H9 (cell line): ENCODE measurements around the gene PTPRN2. TPM values are rescaled to one million over a fixed set of nuclear protein-coding genes. Genes with fewer than 3 reads are reported as not detected.

Experiments used
- DNase-seq: peaks from one replicate; pipeline ENCODE4 v3.0.0-alpha.2; 2017
- H2AFZ ChIP-seq: one replicate; pipeline ENCODE4 v1.6.1; 2013; ENCODE audit warnings: mild to moderate bottlenecking, low read length, control low read depth, moderate library complexity
- H2AK5ac ChIP-seq: 2 replicates; pipeline ENCODE4 v1.6.1; 2013; ENCODE audit warnings: low read length, control low read depth, mixed read lengths; ENCODE audit not compliant: insufficient read length
- H2BK120ac ChIP-seq: one replicate; pipeline ENCODE4 v1.6.1; 2013; ENCODE audit warnings: low read depth, mild to moderate bottlenecking, low read length, control low read depth, inconsistent platforms; ENCODE audit not compliant: poor library complexity, severe bottlenecking
- H2BK12ac ChIP-seq: 2 replicates; pipeline ENCODE4 v1.6.1; 2013; ENCODE audit warnings: low read length, control low read depth, mixed read lengths, low read depth; ENCODE audit not compliant: insufficient read length
- H2BK15ac ChIP-seq: 2 replicates; pipeline ENCODE4 v1.6.1; 2013; ENCODE audit warnings: low read depth, low read length, control low read depth
- H2BK20ac ChIP-seq: one replicate; pipeline ENCODE4 v1.6.1; 2013; ENCODE audit warnings: low read depth, mild to moderate bottlenecking, low read length, control low read depth, inconsistent platforms; ENCODE audit not compliant: poor library complexity, severe bottlenecking
- H2BK5ac ChIP-seq: 2 replicates; pipeline ENCODE4 v1.6.1; 2013; ENCODE audit warnings: low read length, control low read depth, mixed read lengths; ENCODE audit not compliant: insufficient read length
- H3K14ac ChIP-seq: 2 replicates; pipeline ENCODE4 v1.6.1; 2013; ENCODE audit warnings: low read length, control low read depth; ENCODE audit not compliant: insufficient read depth
- H3K18ac ChIP-seq: 2 replicates; pipeline ENCODE4 v1.6.1; 2013; ENCODE audit warnings: low read depth, mild to moderate bottlenecking, mixed read lengths, low read length, control low read depth; ENCODE audit not compliant: insufficient read length
- H3K23ac ChIP-seq: 2 replicates; pipeline ENCODE4 v1.6.1; 2013; ENCODE audit warnings: low read length, control low read depth, mixed read lengths, low read depth; ENCODE audit not compliant: insufficient read length
- H3K23me2 ChIP-seq: 2 replicates; pipeline ENCODE4 v1.6.1; 2013; ENCODE audit warnings: low read depth, mild to moderate bottlenecking, mixed read lengths, low read length, control low read depth; ENCODE audit not compliant: insufficient read length, poor library complexity, severe bottlenecking
- H3K27ac ChIP-seq: 2 replicates; pipeline ENCODE4 v1.5.1; 2013; ENCODE audit warnings: low read length, control low read depth, mixed read lengths, low read depth; ENCODE audit not compliant: insufficient read length
- H3K27me3 ChIP-seq: 2 replicates; pipeline ENCODE4 v1.6.1; 2013; ENCODE audit warnings: low read length, control low read depth, inconsistent platforms; ENCODE audit not compliant: insufficient read depth
- H3K4ac ChIP-seq: 2 replicates; pipeline ENCODE4 v1.6.1; 2013; ENCODE audit warnings: low read depth, mild to moderate bottlenecking, control low read depth, inconsistent platforms, low read length, moderate library complexity
- H3K4me1 ChIP-seq: 2 replicates; pipeline ENCODE4 v1.6.1; 2013; ENCODE audit warnings: low read length, control low read depth, inconsistent platforms; ENCODE audit not compliant: insufficient read depth
- H3K4me2 ChIP-seq: 2 replicates; pipeline ENCODE4 v1.6.1; 2013; ENCODE audit warnings: low read length, control low read depth, mixed read lengths; ENCODE audit not compliant: insufficient read length, insufficient read depth
- H3K56ac ChIP-seq: 2 replicates; pipeline ENCODE4 v1.6.1; 2013; ENCODE audit warnings: low read depth, mild to moderate bottlenecking, mixed read lengths, low read length, control low read depth; ENCODE audit not compliant: insufficient read length
- H3K79me1 ChIP-seq: 2 replicates; pipeline ENCODE4 v1.6.1; 2013; ENCODE audit warnings: low read depth, mild to moderate bottlenecking, moderate library complexity, low read length, control low read depth, inconsistent platforms; ENCODE audit not compliant: insufficient read depth, poor library complexity, severe bottlenecking
- H3K79me2 ChIP-seq: 2 replicates; pipeline ENCODE4 v1.6.1; 2013; ENCODE audit warnings: low read length, control low read depth, inconsistent platforms; ENCODE audit not compliant: insufficient read depth
- H3K9ac ChIP-seq: 2 replicates; pipeline ENCODE4 v1.6.1; 2013; ENCODE audit warnings: low read length, control low read depth, mixed read lengths; ENCODE audit not compliant: insufficient read length; ENCODE audit errors: extremely low read depth
- H3K9me3 ChIP-seq: one replicate; pipeline ENCODE4 v1.6.1; 2013; ENCODE audit warnings: low read depth, low read length, inconsistent platforms; ENCODE audit not compliant: control insufficient read depth
- H3T11ph ChIP-seq: one replicate; pipeline ENCODE4 v1.6.1; 2013; ENCODE audit warnings: mild to moderate bottlenecking, low read length, control low read depth, inconsistent platforms
- H4K20me1 ChIP-seq: one replicate; pipeline ENCODE4 v1.6.1; 2013; ENCODE audit not compliant: control insufficient read depth, insufficient read length, insufficient read depth
- H4K5ac ChIP-seq: 2 replicates; pipeline ENCODE4 v1.6.1; 2013; ENCODE audit warnings: low read depth, mild to moderate bottlenecking, mixed read lengths, low read length, control low read depth; ENCODE audit not compliant: insufficient read length
- H4K8ac ChIP-seq: replicated peaks from 2 replicates; pipeline ENCODE4 v1.6.1; 2013; ENCODE audit warnings: low read length, control low read depth, mixed read lengths, low read depth; ENCODE audit not compliant: insufficient read length
- H4K91ac ChIP-seq: 2 replicates; pipeline ENCODE4 v1.6.1; 2013; ENCODE audit warnings: low read depth, mild to moderate bottlenecking, moderate library complexity, mixed read lengths, low read length, control low read depth; ENCODE audit not compliant: insufficient read length
- H3K27ac Mint-ChIP-seq, 3 experiments: 2 replicates in 2 of 3; 3 replicates in 1 of 3; pipeline ENCODE4 v1.8.0; 2020 to 2021; ENCODE audit warnings: mixed read lengths in 3 of 3, mild to moderate bottlenecking in 1 of 3, moderate library complexity in 1 of 3
- H3K27me3 Mint-ChIP-seq: 2 replicates; pipeline ENCODE4 v1.8.0; 2021; ENCODE audit warnings: low read depth, mild to moderate bottlenecking, moderate library complexity, mixed read lengths
- H3K36me3 Mint-ChIP-seq, 3 experiments: 2 replicates in 2 of 3; 3 replicates in 1 of 3; pipeline ENCODE4 v1.8.0; 2020 to 2021; ENCODE audit warnings: low read depth in 3 of 3, mixed read lengths in 3 of 3; ENCODE audit not compliant: insufficient read depth in 1 of 3
- H3K4me1 Mint-ChIP-seq, 2 experiments: 2 replicates each; pipeline ENCODE4 v1.8.0; 2020; ENCODE audit warnings: mixed read lengths in 2 of 2
- H3K4me3 Mint-ChIP-seq, 2 experiments: 2 replicates in 1 of 2; 3 replicates in 1 of 2; pipeline ENCODE4 v1.8.0; 2020 to 2021; ENCODE audit warnings: mild to moderate bottlenecking in 2 of 2, mixed read lengths in 2 of 2, moderate library complexity in 1 of 2
- H3K9me3 Mint-ChIP-seq, 2 experiments: 2 replicates in 1 of 2; 3 replicates in 1 of 2; pipeline ENCODE4 v1.8.0; 2020; ENCODE audit warnings: mild to moderate bottlenecking in 2 of 2, mixed read lengths in 2 of 2, moderate library complexity in 1 of 2
- CTCF ChIP-seq: fragments of 200-600 bp; sonication (generic); conservative IDR thresholded peaks from 3 replicates; pipeline ENCODE4 v1.8.0; 2021; ENCODE audit warnings: antibody characterized with exemption, mild to moderate bottlenecking
- WGBS: extraction: QIAGEN DNeasy Blood & Tissue Kit; methylation state at CpG from one replicate; pipeline ENCODE4 v1.1.7; 2013; ENCODE audit warnings: missing lambda C conversion rate, low lambda C conversion rate, mixed read lengths; ENCODE audit not compliant: insufficient read length; ENCODE audit errors: extremely low coverage; 5-methylcytosine and 5-hydroxymethylcytosine counted together
- total RNA-seq: library from RNA; stranded (reverse); gene quantifications from 2 replicates; pipeline ENCODE4 v1.2.1, GENCODE V29; 2021

Gene PTPRN2
- total RNA-seq, 1 experiment from 2014 or later: 5.2 TPM

DNA sequence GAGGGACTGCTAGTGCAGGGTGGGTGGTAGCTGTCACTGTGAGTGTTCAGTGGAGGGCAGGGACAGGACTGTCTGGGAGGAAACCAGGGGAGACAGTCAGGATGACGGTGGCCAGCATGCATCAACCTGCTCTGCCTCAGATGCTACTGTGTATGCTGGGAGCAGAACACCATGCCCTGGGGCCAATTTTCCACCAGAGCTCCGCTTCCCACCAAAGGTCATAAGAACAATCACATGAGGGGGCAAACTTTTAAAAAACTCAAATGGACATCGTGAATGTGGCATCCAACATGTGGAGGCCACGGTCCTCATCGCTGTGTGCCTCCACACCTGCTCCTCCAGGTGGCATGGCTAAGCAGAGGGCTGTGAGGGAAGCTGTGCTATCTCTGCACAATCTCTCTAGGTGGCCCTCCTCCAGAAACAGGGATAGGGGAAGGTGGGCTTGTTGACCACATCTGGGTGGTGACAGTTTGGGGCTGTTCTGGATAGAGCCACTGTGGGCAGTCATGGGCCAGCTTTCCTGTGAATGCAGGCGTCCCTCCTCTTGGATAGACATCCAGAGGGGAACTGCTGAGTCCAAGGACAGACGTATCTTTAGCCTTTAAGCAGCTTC lies 411.0 kb downstream of the PTPRN2 start:
- H3K14ac ChIP-seq: no peak overlapping the region
- H3K9ac ChIP-seq: no peak overlapping the region
- H3K9me3 ChIP-seq: peaks cover 26% of the 10 kb centered on the region
- no peak for TF ChIP-seq CTCF
- no peak overlapping the region for H3K4me3 Mint-ChIP-seq
- H3K27me3 ChIP-seq: no peaks in the 10 kb centered on the region
- H4K91ac ChIP-seq: no peak overlapping the region
- WGBS: no CpG with 5 or more reads among the region's 7 CpGs
- H4K8ac ChIP-seq: no peak overlapping the region
- no peaks in the 10 kb centered on the region for H3K79me1 ChIP-seq
- H3K56ac ChIP-seq: no peak overlapping the region
- H3K4me1 ChIP-seq: no peaks in the 10 kb centered on the region
- DNase-seq: no peak
- H3K36me3 Mint-ChIP-seq: peaks cover 28 to 32% (median 32%) of the 10 kb centered on the region in 3 experiments
- no peak overlapping the region for H3K27ac ChIP-seq
- H4K20me1 ChIP-seq: no peaks in the 10 kb centered on the region
- H3T11ph ChIP-seq: no peak overlapping the region
- H2BK120ac ChIP-seq: no peak overlapping the region
- no peak overlapping the region for H3K23ac ChIP-seq
- peaks cover 42 to 46% of the 10 kb centered on the region in 2 experiments for H3K9me3 Mint-ChIP-seq
- H3K23me2 ChIP-seq: no peaks in the 10 kb centered on the region
- H2AFZ ChIP-seq: no peak overlapping the region
- no peak overlapping the region for H2BK15ac ChIP-seq
- no peak overlapping the region for H2BK20ac ChIP-seq
- H3K18ac ChIP-seq: no peak overlapping the region
- no peak overlapping the region for H3K27ac Mint-ChIP-seq
- peaks cover 10% of the 10 kb centered on the region for H3K27me3 Mint-ChIP-seq
- no peak overlapping the region for H4K5ac ChIP-seq
- H2BK5ac ChIP-seq: no peak overlapping the region
- H3K4me1 Mint-ChIP-seq: no peaks in the 10 kb centered on the region
- no peaks in the 10 kb centered on the region; the same call in 1 of the 2 replicates for H3K79me2 ChIP-seq
- no peak overlapping the region for H2AK5ac ChIP-seq
- H2BK12ac ChIP-seq: no peak overlapping the region
- H3K4ac ChIP-seq: no peak overlapping the region
- H3K4me2 ChIP-seq: no peak overlapping the region
